ENCODE results near the gene DTD1. TPM values are rescaled to one million over a fixed set of nuclear protein-coding genes. Genes with fewer than 3 reads are reported as not detected.

The DTD1 gene
- total RNA-seq, 6 experiments from 2014 or later: 5.4 to 21.2 (median 7.5) TPM

DNA sequence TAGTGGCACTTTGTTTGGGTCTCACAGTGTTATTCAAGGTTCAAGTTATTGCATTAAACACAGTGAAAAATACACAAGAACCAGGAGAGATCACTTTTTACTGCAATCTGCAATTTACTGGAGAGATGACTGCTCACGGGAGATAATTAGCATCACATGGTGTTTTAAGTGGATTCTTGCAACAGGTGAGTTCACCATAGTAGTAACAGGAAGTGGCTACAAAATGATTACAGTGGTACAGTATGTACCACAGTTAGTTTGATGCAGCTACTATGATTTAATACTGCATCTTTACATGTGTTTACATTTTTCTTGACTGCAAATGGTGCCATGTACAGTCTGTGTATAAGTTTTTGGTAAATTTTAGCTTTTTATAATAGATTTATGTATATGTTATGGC is 129.2 kb downstream of the DTD1 start:
- intact Hi-C loops (cut with DNase I): no loop called here
- Histone ChIP-seq H3K9me3 (peaks cover 0 to 3% (median 0%) of the 10 kb centered on the region in 4 donors), H3K27ac (no peak overlapping the region), H3K4me3 (no peak overlapping the region), H3K27me3 (no peaks in the 10 kb centered on the region), H3K4me1 (no peaks in the 10 kb centered on the region), H3K36me3 (no peaks in the 10 kb centered on the region)
- WGBS (ENCODE audit: insufficient coverage, low coverage, low lambda C conversion rate, missing lambda C conversion rate): 85% methylated on average over 1 of the region's 1 CpG
- no peak for TF ChIP-seq POLR2A (IDR thresholded peaks at IDR 0.05)
- TF ChIP-seq, protein P1, sequence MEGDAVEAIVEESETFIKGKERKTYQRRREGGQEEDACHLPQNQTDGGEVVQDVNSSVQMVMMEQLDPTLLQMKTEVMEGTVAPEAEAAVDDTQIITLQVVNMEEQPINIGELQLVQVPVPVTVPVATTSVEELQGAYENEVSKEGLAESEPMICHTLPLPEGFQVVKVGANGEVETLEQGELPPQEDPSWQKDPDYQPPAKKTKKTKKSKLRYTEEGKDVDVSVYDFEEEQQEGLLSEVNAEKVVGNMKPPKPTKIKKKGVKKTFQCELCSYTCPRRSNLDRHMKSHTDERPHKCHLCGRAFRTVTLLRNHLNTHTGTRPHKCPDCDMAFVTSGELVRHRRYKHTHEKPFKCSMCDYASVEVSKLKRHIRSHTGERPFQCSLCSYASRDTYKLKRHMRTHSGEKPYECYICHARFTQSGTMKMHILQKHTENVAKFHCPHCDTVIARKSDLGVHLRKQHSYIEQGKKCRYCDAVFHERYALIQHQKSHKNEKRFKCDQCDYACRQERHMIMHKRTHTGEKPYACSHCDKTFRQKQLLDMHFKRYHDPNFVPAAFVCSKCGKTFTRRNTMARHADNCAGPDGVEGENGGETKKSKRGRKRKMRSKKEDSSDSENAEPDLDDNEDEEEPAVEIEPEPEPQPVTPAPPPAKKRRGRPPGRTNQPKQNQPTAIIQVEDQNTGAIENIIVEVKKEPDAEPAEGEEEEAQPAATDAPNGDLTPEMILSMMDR (IDR thresholded peaks at IDR 0.05): no peak
- DNase-seq (no peak), ATAC-seq (no peak)

DNA sequence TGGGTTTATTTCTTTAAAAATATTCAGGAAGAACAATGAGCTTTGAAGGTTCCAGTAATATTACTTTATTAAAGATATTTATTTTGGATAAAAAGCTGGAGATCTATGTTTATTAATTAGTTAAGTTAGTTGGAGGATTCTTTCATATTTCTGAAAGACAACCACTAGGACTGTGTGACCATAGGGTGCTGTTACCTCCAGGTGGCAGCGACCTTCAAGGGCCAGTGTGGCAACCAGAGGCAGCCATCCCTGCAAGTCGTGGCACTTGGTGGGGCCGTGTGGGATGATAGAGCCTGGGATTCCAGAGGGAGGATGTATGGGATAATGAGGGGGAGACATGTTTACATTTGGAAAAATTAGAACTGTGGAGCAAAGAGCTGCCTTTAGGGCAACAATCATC is 130.3 kb downstream of the DTD1 start:
- DNase-seq (no peak), ATAC-seq (no peak)
- Histone ChIP-seq H3K27ac (no peak overlapping the region), H3K4me1 (no peaks in the 10 kb centered on the region), H3K27me3 (no peaks in the 10 kb centered on the region), H3K9me3 (peaks cover 0 to 3% (median 0%) of the 10 kb centered on the region in 4 donors), H3K36me3 (no peaks in the 10 kb centered on the region), H3K4me3 (no peak overlapping the region)
- 87% methylated on average over 3 of the region's 3 CpGs for WGBS (ENCODE audit: insufficient coverage, low coverage, low lambda C conversion rate, missing lambda C conversion rate)
- intact Hi-C loops (cut with DNase I): no loop called here
- TF ChIP-seq, protein P1 (IDR thresholded peaks at IDR 0.05): no peak
- no peak for TF ChIP-seq POLR2A (IDR thresholded peaks at IDR 0.05)

DNA sequence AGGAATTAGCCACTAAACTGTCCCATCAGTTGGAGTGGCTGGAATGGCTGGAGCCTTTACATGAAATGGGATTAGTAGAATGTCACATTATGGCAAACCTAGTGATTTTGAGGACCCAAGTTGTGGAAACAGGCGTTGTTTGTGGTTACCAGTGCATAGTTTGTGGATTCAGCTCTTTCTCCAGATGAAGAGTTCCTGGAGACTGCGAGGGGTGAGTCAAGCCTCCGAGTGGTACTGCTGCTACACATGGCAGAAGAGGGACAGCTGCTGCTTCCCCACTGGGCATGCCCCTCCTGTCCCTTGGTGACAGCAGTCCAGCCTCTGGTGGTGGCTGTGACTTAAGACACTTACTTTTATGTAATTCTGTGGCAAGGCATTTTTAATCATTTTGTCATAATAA is 131.6 kb downstream of the DTD1 start:
- Histone ChIP-seq H3K4me3 (no peak overlapping the region), H3K36me3 (no peaks in the 10 kb centered on the region), H3K27ac (no peak overlapping the region), H3K27me3 (no peaks in the 10 kb centered on the region), H3K9me3 (peaks cover 0 to 3% (median 0%) of the 10 kb centered on the region in 4 donors), H3K4me1 (no peaks in the 10 kb centered on the region)
- ATAC-seq: no peak
- TF ChIP-seq POLR2A (IDR thresholded peaks at IDR 0.05): no peak
- TF ChIP-seq, protein P1 (IDR thresholded peaks at IDR 0.05): no peak
- intact Hi-C loops (cut with DNase I): no loop called here
- 60% methylated on average over 1 of the region's 3 CpGs for WGBS (ENCODE audit: insufficient coverage, low coverage, low lambda C conversion rate, missing lambda C conversion rate)
- no peak for DNase-seq

DNA sequence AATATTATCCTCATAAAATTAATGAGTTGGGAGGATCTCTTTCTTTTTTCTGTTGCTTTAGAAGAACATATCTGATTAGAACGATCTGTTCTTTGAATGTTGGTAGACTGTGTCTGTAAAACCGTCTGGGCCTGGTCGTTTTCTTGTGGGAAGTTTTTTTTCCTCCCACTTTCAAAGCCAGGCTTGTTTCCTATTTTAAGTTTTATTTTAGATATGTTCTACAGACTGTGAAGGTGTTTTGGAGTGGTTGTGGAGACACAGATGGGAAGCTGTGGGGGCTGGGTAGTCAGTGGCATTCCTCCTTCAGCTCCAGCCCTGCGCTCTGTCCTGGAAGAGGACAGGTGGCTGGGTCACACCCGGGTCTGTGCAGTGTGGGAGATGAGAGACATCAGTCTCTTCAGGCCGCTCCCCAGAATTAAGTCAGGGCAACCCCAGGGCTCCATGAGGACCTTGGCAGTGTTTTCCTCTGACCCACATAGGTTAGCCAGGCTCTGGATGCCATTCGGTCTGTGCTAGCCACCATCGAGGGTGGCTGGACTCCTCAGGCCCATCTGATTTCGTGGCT is 133.8 kb downstream of the DTD1 start:
- DNase-seq (no peak), ATAC-seq (no peak)
- WGBS (ENCODE audit: insufficient coverage, low coverage, low lambda C conversion rate, missing lambda C conversion rate): 71% methylated on average over 6 of the region's 9 CpGs
- H3K4me1 ChIP-seq: no peaks in the 10 kb centered on the region
- H3K27me3 ChIP-seq: no peaks in the 10 kb centered on the region
- H3K27ac ChIP-seq: no peak overlapping the region
- TF ChIP-seq, protein P1 (IDR thresholded peaks at IDR 0.05): no peak
- no peak for TF ChIP-seq POLR2A (IDR thresholded peaks at IDR 0.05)
- no peaks in the 10 kb centered on the region for H3K36me3 ChIP-seq
- peaks cover 0 to 3% (median 0%) of the 10 kb centered on the region in 4 donors for H3K9me3 ChIP-seq
- intact Hi-C loops (cut with DNase I): no loop called here
- no peak overlapping the region for H3K4me3 ChIP-seq
